Neural progenitor cell (in vitro differentiated cells): ENCODE results near the gene ARMC6. TPM values are rescaled to one million over a fixed set of nuclear protein-coding genes. Genes with fewer than 3 reads are reported as not detected.

Experiments
- DNase-seq: peaks from one replicate; pipeline ENCODE4 v3.0.0-alpha.2; 2016; ENCODE audit warnings: low spot score
- H2AFZ ChIP-seq: fragments of 200-600 bp; sonication (generic); replicated peaks from 2 replicates; pipeline ENCODE4 v1.6.1; 2016; ENCODE audit warnings: antibody characterized with exemption
- H3F3A ChIP-seq: fragments of 200-600 bp; sonication (generic); 2 replicates; pipeline ENCODE4 v1.6.1; 2016; ENCODE audit warnings: antibody characterized with exemption, low read depth
- H3K27ac ChIP-seq: fragments of 200-600 bp; sonication (generic); 2 replicates; pipeline ENCODE4 v1.5.1; 2016; ENCODE audit warnings: mild to moderate bottlenecking
- H3K27me3 ChIP-seq: fragments of 200-600 bp; sonication (generic); 2 replicates; pipeline ENCODE4 v1.6.1; 2016; ENCODE audit warnings: mild to moderate bottlenecking, moderate library complexity
- H3K36me3 ChIP-seq: fragments of 200-600 bp; sonication (generic); 2 replicates; pipeline ENCODE4 v1.5.1; 2016
- H3K4me1 ChIP-seq: fragments of 200-600 bp; sonication (generic); 2 replicates; pipeline ENCODE4 v1.6.1; 2016; ENCODE audit warnings: mixed run types
- H3K4me2 ChIP-seq: fragments of 200-600 bp; sonication (generic); 2 replicates; pipeline ENCODE4 v1.6.1; 2016
- H3K4me3 ChIP-seq: fragments of 200-600 bp; sonication (generic); 2 replicates; pipeline ENCODE4 v1.5.1; 2016
- H3K79me2 ChIP-seq: fragments of 200-600 bp; sonication (generic); 2 replicates; pipeline ENCODE4 v1.6.1; 2016; ENCODE audit warnings: low read depth
- H3K9ac ChIP-seq: fragments of 200-600 bp; sonication (generic); 2 replicates; pipeline ENCODE4 v1.6.1; 2016
- H3K9me3 ChIP-seq: fragments of 200-600 bp; sonication (generic); 2 replicates; pipeline ENCODE4 v1.5.1; 2016; ENCODE audit warnings: low read depth
- H4K20me1 ChIP-seq: fragments of 200-600 bp; sonication (generic); 2 replicates; pipeline ENCODE4 v1.6.1; 2016; ENCODE audit warnings: low read depth
- H3K27ac Mint-ChIP-seq: 3 replicates; pipeline ENCODE4 v1.8.0; 2021; ENCODE audit warnings: mixed read lengths
- H3K27me3 Mint-ChIP-seq: 2 replicates; pipeline ENCODE4 v1.8.0; 2022; ENCODE audit warnings: low read depth, mild to moderate bottlenecking, inconsistent platforms, moderate library complexity, mixed read lengths; ENCODE audit not compliant: insufficient read depth
- H3K36me3 Mint-ChIP-seq: 3 replicates; pipeline ENCODE4 v1.8.0; 2021; ENCODE audit warnings: mixed read lengths
- H3K4me1 Mint-ChIP-seq: 3 replicates; pipeline ENCODE4 v1.8.0; 2021; ENCODE audit warnings: mixed read lengths
- H3K4me3 Mint-ChIP-seq: 3 replicates; pipeline ENCODE4 v1.8.0; 2021; ENCODE audit warnings: mild to moderate bottlenecking, moderate library complexity, mixed read lengths
- H3K9me3 Mint-ChIP-seq: 3 replicates; pipeline ENCODE4 v1.8.0; 2020; ENCODE audit warnings: mixed read lengths
- EZH2 ChIP-seq: fragments of 200-600 bp; sonication (generic); IDR thresholded peaks from 2 replicates; pipeline ENCODE4 v1.6.1; 2017; ENCODE audit warnings: antibody characterized with exemption, mild to moderate bottlenecking, moderate library complexity
- EZH2phosphoT487 ChIP-seq: fragments of 200-600 bp; sonication (generic); IDR thresholded peaks from 2 replicates; pipeline ENCODE4 v1.6.1; 2017; ENCODE audit warnings: antibody characterized with exemption
- total RNA-seq: library from RNA; depleted of rRNA; stranded (reverse); fragments of >200 nt; gene quantifications from 2 replicates; pipeline ENCODE4 v1.2.3, GENCODE V29; 2015; ENCODE audit warnings: low replicate concordance
- TF ChIP-seq, protein P1 (sequence below): fragments of 200-600 bp; sonication (generic); IDR thresholded peaks from 2 replicates; pipeline ENCODE4 v1.5.1; 2017; ENCODE audit warnings: antibody characterized with exemption, mild to moderate bottlenecking

Gene ARMC6
- total RNA-seq, 1 donor from 2014 or later: 18.1 TPM

DNA sequence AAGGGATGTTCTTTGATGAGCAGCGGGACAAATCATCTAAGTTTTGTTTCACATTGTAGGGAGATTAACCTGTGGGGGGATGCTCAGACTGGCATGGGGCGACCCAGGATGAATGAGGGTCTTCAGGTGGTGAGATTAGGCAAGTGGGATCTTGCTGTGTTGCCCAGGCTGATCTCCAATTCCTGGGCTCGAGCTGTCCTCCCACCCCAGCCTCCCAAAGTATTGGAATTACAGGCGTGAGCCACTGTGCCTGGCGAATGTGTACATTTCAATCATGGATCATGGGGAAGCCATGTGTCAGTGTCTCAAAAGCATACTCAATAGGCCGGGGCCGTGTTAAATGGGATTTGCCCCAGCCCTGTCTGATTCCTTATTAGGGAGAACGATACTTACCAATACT, 38.5 kb downstream of the ARMC6 start:
- no peak for TF ChIP-seq EZH2phosphoT487
- TF ChIP-seq, protein P1, sequence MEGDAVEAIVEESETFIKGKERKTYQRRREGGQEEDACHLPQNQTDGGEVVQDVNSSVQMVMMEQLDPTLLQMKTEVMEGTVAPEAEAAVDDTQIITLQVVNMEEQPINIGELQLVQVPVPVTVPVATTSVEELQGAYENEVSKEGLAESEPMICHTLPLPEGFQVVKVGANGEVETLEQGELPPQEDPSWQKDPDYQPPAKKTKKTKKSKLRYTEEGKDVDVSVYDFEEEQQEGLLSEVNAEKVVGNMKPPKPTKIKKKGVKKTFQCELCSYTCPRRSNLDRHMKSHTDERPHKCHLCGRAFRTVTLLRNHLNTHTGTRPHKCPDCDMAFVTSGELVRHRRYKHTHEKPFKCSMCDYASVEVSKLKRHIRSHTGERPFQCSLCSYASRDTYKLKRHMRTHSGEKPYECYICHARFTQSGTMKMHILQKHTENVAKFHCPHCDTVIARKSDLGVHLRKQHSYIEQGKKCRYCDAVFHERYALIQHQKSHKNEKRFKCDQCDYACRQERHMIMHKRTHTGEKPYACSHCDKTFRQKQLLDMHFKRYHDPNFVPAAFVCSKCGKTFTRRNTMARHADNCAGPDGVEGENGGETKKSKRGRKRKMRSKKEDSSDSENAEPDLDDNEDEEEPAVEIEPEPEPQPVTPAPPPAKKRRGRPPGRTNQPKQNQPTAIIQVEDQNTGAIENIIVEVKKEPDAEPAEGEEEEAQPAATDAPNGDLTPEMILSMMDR: no peak
- no peak for TF ChIP-seq EZH2

DNA sequence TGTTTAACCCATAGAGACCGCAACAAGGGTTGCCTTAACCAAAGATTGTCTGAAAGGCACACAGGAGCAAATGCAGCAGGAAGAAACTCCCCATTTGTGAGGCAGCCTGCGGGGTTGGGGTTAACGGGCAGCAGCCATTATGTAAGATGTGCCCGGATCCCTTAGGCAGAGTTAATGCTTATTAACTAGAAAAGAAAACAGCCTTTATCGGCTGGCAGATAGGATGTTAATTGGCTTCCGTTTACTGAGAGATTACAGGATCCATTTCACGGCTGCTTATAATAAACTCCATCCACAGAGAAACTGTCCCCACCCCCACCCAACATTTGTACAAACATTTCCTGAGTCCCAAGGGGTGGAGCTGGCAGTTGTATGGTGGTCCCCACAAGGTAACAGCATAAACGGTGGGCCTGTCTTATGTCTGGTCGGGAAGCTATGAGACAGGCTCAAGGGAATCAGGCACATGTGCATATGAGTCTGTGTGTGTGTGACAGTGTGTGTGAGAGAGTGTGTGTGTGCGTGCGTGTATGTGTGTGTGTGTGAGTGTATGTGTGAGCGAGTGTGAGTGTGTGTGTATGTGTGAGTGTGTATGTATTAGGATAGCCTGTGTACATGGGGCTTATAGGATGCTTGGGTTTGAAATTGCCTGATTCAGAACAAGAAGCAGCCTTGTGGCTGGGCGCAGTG, 40.9 kb downstream of the ARMC6 start:
- no peak overlapping the region for H3K4me3 Mint-ChIP-seq
- no peak overlapping the region for H3K9ac ChIP-seq
- H3K27ac ChIP-seq: no peak overlapping the region
- no peaks in the 10 kb centered on the region for H3K9me3 Mint-ChIP-seq
- no peaks in the 10 kb centered on the region for H3K36me3 Mint-ChIP-seq
- no peak for DNase-seq
- H3K4me2 ChIP-seq: no peak overlapping the region
- no peaks in the 10 kb centered on the region for H3F3A ChIP-seq
- H2AFZ ChIP-seq: no peak overlapping the region
- no peak overlapping the region for H3K4me3 ChIP-seq
- H3K4me1 Mint-ChIP-seq: peaks cover 2% of the 10 kb centered on the region
- H4K20me1 ChIP-seq: no peaks in the 10 kb centered on the region
- H3K4me1 ChIP-seq: no peaks in the 10 kb centered on the region
- H3K27me3 ChIP-seq: peaks cover 3% of the 10 kb centered on the region
- no peaks in the 10 kb centered on the region for H3K79me2 ChIP-seq
- no peaks in the 10 kb centered on the region for H3K9me3 ChIP-seq
- H3K27ac Mint-ChIP-seq: no peak overlapping the region
- TF ChIP-seq, protein P1: no peak
- TF ChIP-seq EZH2phosphoT487 (no peak), EZH2 (no peak)
- H3K27me3 Mint-ChIP-seq: peaks cover 2% of the 10 kb centered on the region
- no peaks in the 10 kb centered on the region for H3K36me3 ChIP-seq

More for the DNA sequence above, 38.5 kb downstream of the ARMC6 start:
- Mint-ChIP-seq H3K27me3 (peaks cover 5% of the 10 kb centered on the region), H3K27ac (no peak overlapping the region), H3K4me3 (no peak overlapping the region), H3K36me3 (no peaks in the 10 kb centered on the region), H3K4me1 (peaks cover 2% of the 10 kb centered on the region), H3K9me3 (no peaks in the 10 kb centered on the region)
- Histone ChIP-seq H3K36me3 (no peaks in the 10 kb centered on the region), H3F3A (no peaks in the 10 kb centered on the region), H3K4me3 (no peak overlapping the region), H4K20me1 (no peaks in the 10 kb centered on the region), H3K9me3 (no peaks in the 10 kb centered on the region), H3K4me1 (no peaks in the 10 kb centered on the region), H2AFZ (no peak overlapping the region), H3K9ac (no peak overlapping the region), H3K4me2 (no peak overlapping the region), H3K79me2 (no peaks in the 10 kb centered on the region), H3K27me3 (peaks cover 20% of the 10 kb centered on the region), H3K27ac (no peak overlapping the region)
- no peak for DNase-seq

DNA sequence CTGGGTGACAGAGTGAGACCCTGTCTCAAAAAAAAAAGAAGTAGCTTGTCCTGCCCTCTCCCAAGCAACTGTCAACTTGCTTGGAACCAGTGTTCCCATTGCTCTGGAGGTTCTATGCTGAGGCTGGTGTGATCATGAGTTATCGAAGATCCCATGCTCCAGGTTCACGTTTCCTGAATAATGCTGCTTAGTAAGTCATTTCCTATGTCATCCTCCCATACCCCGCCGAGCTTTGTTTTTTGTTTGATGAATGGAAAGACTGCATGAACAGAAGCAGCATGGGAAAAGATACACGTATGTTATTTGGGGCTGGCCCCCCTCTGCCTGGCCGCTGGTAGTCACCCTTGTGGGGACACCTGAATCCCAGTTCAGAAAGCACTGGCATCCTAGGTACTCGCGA, 41.7 kb downstream of the ARMC6 start:
- Mint-ChIP-seq H3K4me1 (peaks cover 3% of the 10 kb centered on the region), H3K9me3 (no peaks in the 10 kb centered on the region), H3K36me3 (no peaks in the 10 kb centered on the region), H3K27ac (no peak overlapping the region), H3K27me3 (peaks cover 3% of the 10 kb centered on the region), H3K4me3 (no peak overlapping the region)
- Histone ChIP-seq H3K36me3 (no peaks in the 10 kb centered on the region), H3K4me3 (no peak overlapping the region), H3K27me3 (peaks cover 3% of the 10 kb centered on the region), H3K79me2 (no peaks in the 10 kb centered on the region), H3K9ac (no peak overlapping the region), H4K20me1 (no peaks in the 10 kb centered on the region), H3K27ac (no peak overlapping the region), H2AFZ (no peak overlapping the region), H3K4me1 (no peaks in the 10 kb centered on the region), H3K4me2 (no peak overlapping the region), H3K9me3 (no peaks in the 10 kb centered on the region), H3F3A (no peaks in the 10 kb centered on the region)
- no peak for TF ChIP-seq EZH2phosphoT487
- TF ChIP-seq, protein P1: no peak
- TF ChIP-seq EZH2: no peak
- DNase-seq: no peak
